ENCODE results near the gene SMC4. TPM values are rescaled to one million over a fixed set of nuclear protein-coding genes. Genes with fewer than 3 reads are reported as not detected.

Gene SMC4
- total RNA-seq, 1 experiment from 2014 or later: 144 TPM

DNA sequence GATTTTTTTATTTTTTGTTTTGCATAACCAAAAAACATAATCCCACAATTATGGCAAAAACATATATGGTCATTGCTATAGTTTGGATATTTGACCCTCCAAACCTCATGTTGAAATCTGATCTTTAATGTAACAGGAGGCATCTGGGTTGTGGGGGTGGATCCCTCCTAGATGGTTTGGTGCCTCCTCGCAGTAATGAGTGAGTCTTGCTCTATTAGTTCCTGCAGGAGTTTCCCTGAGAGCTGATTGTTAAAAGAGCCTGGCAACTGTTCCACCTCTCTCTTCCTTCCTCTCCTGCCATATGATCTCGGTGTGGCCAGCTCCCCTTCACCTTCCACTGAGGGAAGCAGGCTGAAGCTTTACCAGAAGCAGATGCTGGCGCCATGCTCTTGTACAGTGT lies 83.3 kb downstream of the SMC4 start:
- no peak overlapping the region for H3K27ac Mint-ChIP-seq
- TF ChIP-seq IRF2 (CRISPR knock-in tag; IDR thresholded peaks at IDR 0.05; ENCODE audit: borderline replicate concordance, low read depth) (no peak), FOXK1 (CRISPR knock-in tag; IDR thresholded peaks at IDR 0.05) (no peak), RELA (CRISPR knock-in tag; IDR thresholded peaks at IDR 0.05; ENCODE audit: borderline replicate concordance) (no peak), NR3C1 (CRISPR knock-in tag; conservative IDR thresholded peaks at IDR 0.05; ENCODE audit: low read depth) (no peak), NR1H2 (CRISPR knock-in tag; IDR thresholded peaks at IDR 0.05) (no peak), ETV6 (CRISPR knock-in tag; IDR thresholded peaks at IDR 0.05) (no peak), KAT7 (CRISPR knock-in tag; IDR thresholded peaks at IDR 0.05; ENCODE audit: borderline replicate concordance) (no peak), ZNF138 (CRISPR knock-in tag; conservative IDR thresholded peaks at IDR 0.05) (no peak), NFYB (CRISPR knock-in tag; conservative IDR thresholded peaks at IDR 0.05; ENCODE audit: low read depth) (no peak), CBFB (CRISPR knock-in tag; IDR thresholded peaks at IDR 0.05; ENCODE audit: low read depth) (no peak)
- TF ChIP-seq, protein P1, sequence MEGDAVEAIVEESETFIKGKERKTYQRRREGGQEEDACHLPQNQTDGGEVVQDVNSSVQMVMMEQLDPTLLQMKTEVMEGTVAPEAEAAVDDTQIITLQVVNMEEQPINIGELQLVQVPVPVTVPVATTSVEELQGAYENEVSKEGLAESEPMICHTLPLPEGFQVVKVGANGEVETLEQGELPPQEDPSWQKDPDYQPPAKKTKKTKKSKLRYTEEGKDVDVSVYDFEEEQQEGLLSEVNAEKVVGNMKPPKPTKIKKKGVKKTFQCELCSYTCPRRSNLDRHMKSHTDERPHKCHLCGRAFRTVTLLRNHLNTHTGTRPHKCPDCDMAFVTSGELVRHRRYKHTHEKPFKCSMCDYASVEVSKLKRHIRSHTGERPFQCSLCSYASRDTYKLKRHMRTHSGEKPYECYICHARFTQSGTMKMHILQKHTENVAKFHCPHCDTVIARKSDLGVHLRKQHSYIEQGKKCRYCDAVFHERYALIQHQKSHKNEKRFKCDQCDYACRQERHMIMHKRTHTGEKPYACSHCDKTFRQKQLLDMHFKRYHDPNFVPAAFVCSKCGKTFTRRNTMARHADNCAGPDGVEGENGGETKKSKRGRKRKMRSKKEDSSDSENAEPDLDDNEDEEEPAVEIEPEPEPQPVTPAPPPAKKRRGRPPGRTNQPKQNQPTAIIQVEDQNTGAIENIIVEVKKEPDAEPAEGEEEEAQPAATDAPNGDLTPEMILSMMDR (IDR thresholded peaks at IDR 0.05): no peak
- TF ChIP-seq, protein P2, sequence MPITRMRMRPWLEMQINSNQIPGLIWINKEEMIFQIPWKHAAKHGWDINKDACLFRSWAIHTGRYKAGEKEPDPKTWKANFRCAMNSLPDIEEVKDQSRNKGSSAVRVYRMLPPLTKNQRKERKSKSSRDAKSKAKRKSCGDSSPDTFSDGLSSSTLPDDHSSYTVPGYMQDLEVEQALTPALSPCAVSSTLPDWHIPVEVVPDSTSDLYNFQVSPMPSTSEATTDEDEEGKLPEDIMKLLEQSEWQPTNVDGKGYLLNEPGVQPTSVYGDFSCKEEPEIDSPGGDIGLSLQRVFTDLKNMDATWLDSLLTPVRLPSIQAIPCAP (CRISPR knock-in tag; IDR thresholded peaks at IDR 0.05): no peak
- TF ChIP-seq, protein P3, sequence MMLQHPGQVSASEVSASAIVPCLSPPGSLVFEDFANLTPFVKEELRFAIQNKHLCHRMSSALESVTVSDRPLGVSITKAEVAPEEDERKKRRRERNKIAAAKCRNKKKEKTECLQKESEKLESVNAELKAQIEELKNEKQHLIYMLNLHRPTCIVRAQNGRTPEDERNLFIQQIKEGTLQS (CRISPR knock-in tag; conservative IDR thresholded peaks at IDR 0.05): no peak
- TF ChIP-seq, protein P4, sequence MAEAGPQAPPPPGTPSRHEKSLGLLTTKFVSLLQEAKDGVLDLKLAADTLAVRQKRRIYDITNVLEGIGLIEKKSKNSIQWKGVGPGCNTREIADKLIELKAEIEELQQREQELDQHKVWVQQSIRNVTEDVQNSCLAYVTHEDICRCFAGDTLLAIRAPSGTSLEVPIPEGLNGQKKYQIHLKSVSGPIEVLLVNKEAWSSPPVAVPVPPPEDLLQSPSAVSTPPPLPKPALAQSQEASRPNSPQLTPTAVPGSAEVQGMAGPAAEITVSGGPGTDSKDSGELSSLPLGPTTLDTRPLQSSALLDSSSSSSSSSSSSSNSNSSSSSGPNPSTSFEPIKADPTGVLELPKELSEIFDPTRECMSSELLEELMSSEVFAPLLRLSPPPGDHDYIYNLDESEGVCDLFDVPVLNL (CRISPR knock-in tag; IDR thresholded peaks at IDR 0.05; ENCODE audit: borderline replicate concordance, low read depth): no peak
- TF ChIP-seq, protein P5, sequence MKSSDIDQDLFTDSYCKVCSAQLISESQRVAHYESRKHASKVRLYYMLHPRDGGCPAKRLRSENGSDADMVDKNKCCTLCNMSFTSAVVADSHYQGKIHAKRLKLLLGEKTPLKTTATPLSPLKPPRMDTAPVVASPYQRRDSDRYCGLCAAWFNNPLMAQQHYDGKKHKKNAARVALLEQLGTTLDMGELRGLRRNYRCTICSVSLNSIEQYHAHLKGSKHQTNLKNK (CRISPR knock-in tag; IDR thresholded peaks at IDR 0.05): no peak
- TF ChIP-seq, protein P6, sequence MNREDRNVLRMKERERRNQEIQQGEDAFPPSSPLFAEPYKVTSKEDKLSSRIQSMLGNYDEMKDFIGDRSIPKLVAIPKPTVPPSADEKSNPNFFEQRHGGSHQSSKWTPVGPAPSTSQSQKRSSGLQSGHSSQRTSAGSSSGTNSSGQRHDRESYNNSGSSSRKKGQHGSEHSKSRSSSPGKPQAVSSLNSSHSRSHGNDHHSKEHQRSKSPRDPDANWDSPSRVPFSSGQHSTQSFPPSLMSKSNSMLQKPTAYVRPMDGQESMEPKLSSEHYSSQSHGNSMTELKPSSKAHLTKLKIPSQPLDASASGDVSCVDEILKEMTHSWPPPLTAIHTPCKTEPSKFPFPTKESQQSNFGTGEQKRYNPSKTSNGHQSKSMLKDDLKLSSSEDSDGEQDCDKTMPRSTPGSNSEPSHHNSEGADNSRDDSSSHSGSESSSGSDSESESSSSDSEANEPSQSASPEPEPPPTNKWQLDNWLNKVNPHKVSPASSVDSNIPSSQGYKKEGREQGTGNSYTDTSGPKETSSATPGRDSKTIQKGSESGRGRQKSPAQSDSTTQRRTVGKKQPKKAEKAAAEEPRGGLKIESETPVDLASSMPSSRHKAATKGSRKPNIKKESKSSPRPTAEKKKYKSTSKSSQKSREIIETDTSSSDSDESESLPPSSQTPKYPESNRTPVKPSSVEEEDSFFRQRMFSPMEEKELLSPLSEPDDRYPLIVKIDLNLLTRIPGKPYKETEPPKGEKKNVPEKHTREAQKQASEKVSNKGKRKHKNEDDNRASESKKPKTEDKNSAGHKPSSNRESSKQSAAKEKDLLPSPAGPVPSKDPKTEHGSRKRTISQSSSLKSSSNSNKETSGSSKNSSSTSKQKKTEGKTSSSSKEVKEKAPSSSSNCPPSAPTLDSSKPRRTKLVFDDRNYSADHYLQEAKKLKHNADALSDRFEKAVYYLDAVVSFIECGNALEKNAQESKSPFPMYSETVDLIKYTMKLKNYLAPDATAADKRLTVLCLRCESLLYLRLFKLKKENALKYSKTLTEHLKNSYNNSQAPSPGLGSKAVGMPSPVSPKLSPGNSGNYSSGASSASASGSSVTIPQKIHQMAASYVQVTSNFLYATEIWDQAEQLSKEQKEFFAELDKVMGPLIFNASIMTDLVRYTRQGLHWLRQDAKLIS (CRISPR knock-in tag; IDR thresholded peaks at IDR 0.05; ENCODE audit: borderline replicate concordance): no peak
- no peaks in the 10 kb centered on the region for H3K27me3 Mint-ChIP-seq (ENCODE audit: low read depth)
- ChIA-PET POLR2A (no interaction called here), CTCF (interaction anchor here (1.2 kb wide), 1 partner anchor 33 kb away, joined by 3 read pairs; the partner anchor contains the start of gene TRIM59)
- DNase-seq (ENCODE audit: low spot score): no peak
- no peaks in the 10 kb centered on the region for H3K9me3 Mint-ChIP-seq
- 0 out of 2 replicates have a peak, but pooled peaks cover 6% of the 10 kb centered on the region for H3K4me1 Mint-ChIP-seq
- ATAC-seq: no peak
- no peak overlapping the region for H3K4me3 Mint-ChIP-seq
- no peaks in the 10 kb centered on the region for H3K36me3 Mint-ChIP-seq

Small RNA genes within 50 kb of the gene (microRNA-seq; reads per million reads assigned to microRNA genes)
- gene MIR15B (ENCODE audit: borderline number of aligned reads): 183 reads per million, percentile 72 among the genes with 10 or more reads in this experiment
- gene MIR16-2 (ENCODE audit: borderline number of aligned reads): 185 reads per million, percentile 73 among the genes with 10 or more reads in this experiment

Other genes with a start within 250 kb of the SMC4 start
- gene C3orf80, start 174.2 kb upstream of the SMC4 start, total RNA-seq (2021): 0.41 to 0.66 TPM (median 0.66 TPM) in 3 replicates
- 26.9 to 29.5 TPM (median 28.0 TPM) in 3 replicates for gene IFT80, start 425 bp upstream of the SMC4 start, total RNA-seq (2021)
- gene TRIM59, start 50.1 kb downstream of the SMC4 start, total RNA-seq (2021): 32.4 to 38.5 TPM (median 36.8 TPM) in 3 replicates
- gene KPNA4, start 165.9 kb downstream of the SMC4 start, total RNA-seq (2021): 48.5 to 54.5 TPM (median 52.2 TPM) in 3 replicates